Measurements from ENCODE around the gene HSFX3. TPM values are rescaled to one million over a fixed set of nuclear protein-coding genes. Genes with fewer than 3 reads are reported as not detected.
"Not testable (repeated sequence)": the region's sequence is repeated elsewhere in the genome, so short reads cannot be mapped to it uniquely, and the experiment has no call there.

Gene HSFX3
- total and polyA plus RNA-seq, 2 experiments from 2014 or later = not detected

GRCh38 chrX:149528381-149528780 is 21.3 kb downstream of the HSFX3 start (continued):
- no peak for TF ChIP-seq ZNF462 (CRISPR knock-in tag; IDR thresholded peaks at IDR 0.05)
- TF ChIP-seq JUNB (IDR thresholded peaks at IDR 0.05; ENCODE audit: unreplicated experiment) = no peak
- TF ChIP-seq NANOG (IDR thresholded peaks at IDR 0.05; ENCODE audit: borderline replicate concordance) = no peak
- no peak for TF ChIP-seq ETS1 (IDR thresholded peaks at IDR 0.05)
- TF ChIP-seq STAT1 (IDR thresholded peaks at IDR 0.05; ENCODE audit: unreplicated experiment) = no peak
- TF ChIP-seq EZH2 (IDR thresholded peaks at IDR 0.05; ENCODE audit: low read depth, unreplicated experiment) = no peak

DNA sequence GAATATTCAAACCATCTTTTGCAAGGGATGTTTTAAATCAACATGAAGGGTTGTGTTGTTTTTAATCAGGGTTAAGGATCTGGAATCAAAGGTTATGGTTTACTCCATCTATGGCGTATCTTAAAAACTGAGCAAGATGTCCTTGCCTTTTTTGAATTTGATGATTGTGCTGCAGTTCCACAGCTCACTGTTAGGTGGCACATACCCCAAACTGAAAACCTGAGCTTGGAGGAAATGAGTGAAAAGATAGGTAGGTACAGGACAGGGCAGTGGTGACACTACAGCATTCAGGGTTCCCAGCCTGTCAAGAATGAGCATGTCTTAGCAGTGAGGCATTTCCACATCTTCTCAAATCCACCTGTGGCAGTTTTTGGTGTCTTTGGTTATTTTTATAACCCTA is 22.0 kb downstream of the HSFX3 start:
- peak; percentile 45 for DNase-seq (ENCODE audit: low spot score)
- ATAC-seq = peak; percentile 44
- TF ChIP-seq CTCF (conservative IDR thresholded peaks at IDR 0.05; ENCODE audit: low read depth in 2 of 2) = peak; percentile 40 to 51
- TF ChIP-seq EZH2 (IDR thresholded peaks at IDR 0.05; ENCODE audit: low read depth, unreplicated experiment) = no peak
- Histone ChIP-seq H2AFZ (no peak overlapping the region), H3K9me2 (ENCODE audit: insufficient read depth) (no peaks in the 10 kb centered on the region), H3K27ac (ENCODE audit: low read depth) (no peak overlapping the region), H3K4me2 (no peak overlapping the region), H4K20me1 (replicated peaks; ENCODE audit: insufficient read depth) (no peaks in the 10 kb centered on the region), H3K27me3 (ENCODE audit: insufficient read depth) (no peaks in the 10 kb centered on the region), H3K79me2 (replicated peaks; ENCODE audit: insufficient read depth) (no peaks in the 10 kb centered on the region), H3K36me3 (ENCODE audit: insufficient read depth) (no peaks in the 10 kb centered on the region), H3F3A (replicated peaks; ENCODE audit: low read depth) (no peaks in the 10 kb centered on the region), H3K4me3 (no peak overlapping the region), H3K4me1 (ENCODE audit: insufficient read depth) (no peaks in the 10 kb centered on the region)
- H3K4me1 Mint-ChIP-seq = peaks cover 10% of the 10 kb centered on the region; the same call in 2 of the 3 replicates
- peaks cover 3% of the 10 kb centered on the region for H3K27me3 Mint-ChIP-seq (ENCODE audit: insufficient read depth, low read depth, poor library complexity)
- no peaks in the 10 kb centered on the region for H3K9me3 Mint-ChIP-seq
- no peak overlapping the region for H3K4me3 Mint-ChIP-seq
- H3K36me3 Mint-ChIP-seq (ENCODE audit: low read depth) = peaks cover 5% of the 10 kb centered on the region; the same call in 1 of the 3 replicates
- H3K27ac Mint-ChIP-seq = no peak overlapping the region; the same call in 1 of the 2 replicates

DNA sequence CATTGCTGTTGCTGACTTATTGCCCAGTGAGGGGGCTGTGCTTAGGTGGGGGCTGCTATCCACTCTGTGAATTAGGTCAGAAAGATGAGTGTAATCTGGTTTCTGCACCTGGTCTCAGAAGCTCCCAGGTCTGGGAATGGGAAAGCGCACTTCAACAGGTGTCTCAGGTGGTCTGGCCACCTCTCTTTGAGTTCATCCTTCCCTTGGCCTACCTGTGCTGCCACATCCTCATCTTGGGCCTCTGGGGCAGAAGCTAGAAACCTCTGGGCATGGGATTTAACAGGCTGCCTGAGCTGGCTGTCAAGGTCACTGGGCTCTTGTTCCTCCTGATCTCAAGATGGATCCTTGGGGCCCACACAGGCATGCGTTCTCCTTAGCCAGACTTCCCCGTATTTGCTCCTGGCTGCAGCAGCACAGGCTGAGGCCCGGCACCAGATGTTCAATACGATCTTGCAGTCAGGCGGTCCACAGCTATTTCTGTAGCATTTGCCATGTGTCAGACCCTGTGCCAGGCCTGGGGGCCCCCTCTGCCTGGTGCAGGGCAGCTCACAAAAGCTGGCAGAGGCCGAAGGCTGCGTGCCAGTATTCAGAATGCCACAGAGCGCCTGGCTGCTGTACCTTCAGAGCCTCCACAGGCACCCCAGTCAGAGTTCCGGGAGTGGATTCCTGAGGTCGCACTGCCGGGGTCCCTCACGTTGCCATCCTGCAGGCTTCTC is 23.2 kb downstream of the HSFX3 start:
- H3K9me3 Mint-ChIP-seq; H3K4me2 ChIP-seq; H3K36me3 ChIP-seq (ENCODE audit: insufficient read depth); H4K20me1 ChIP-seq (replicated peaks; ENCODE audit: insufficient read depth); DNase-seq (ENCODE audit: low spot score); ATAC-seq; H3F3A ChIP-seq (replicated peaks; ENCODE audit: low read depth); H3K27ac Mint-ChIP-seq; H2AFZ ChIP-seq; H3K27me3 ChIP-seq (ENCODE audit: insufficient read depth); H3K4me1 ChIP-seq (ENCODE audit: insufficient read depth); H3K27ac ChIP-seq (ENCODE audit: low read depth); H3K36me3 Mint-ChIP-seq (ENCODE audit: low read depth); H3K4me3 Mint-ChIP-seq; H3K27me3 Mint-ChIP-seq (ENCODE audit: insufficient read depth, low read depth, poor library complexity); H3K9me2 ChIP-seq (ENCODE audit: insufficient read depth); H3K4me3 ChIP-seq; H3K79me2 ChIP-seq (replicated peaks; ENCODE audit: insufficient read depth): not testable (repeated sequence)
- peaks cover 12% of the 10 kb centered on the region; the same call in 2 of the 3 replicates for H3K4me1 Mint-ChIP-seq
